Measurements from ENCODE around the gene R3HDM1. TPM values are rescaled to one million over a fixed set of nuclear protein-coding genes. Genes with fewer than 3 reads are reported as not detected.

Gene R3HDM1
- total RNA-seq, 3 donors from 2014 or later: 22.3 to 26.1 (median 25.2) TPM

- H3K4me1 ChIP-seq (ENCODE audit: low read depth): no peaks in the 10 kb centered on the region
- no peak for DNase-seq
- intact Hi-C loops (cut with DNase I, micrococcal nuclease): no loop called here
- peaks cover 13% of the 10 kb centered on the region for H3K9me3 ChIP-seq
- no peak for ATAC-seq
- no peak overlapping the region for H3K4me3 ChIP-seq
- TF ChIP-seq, protein P1, sequence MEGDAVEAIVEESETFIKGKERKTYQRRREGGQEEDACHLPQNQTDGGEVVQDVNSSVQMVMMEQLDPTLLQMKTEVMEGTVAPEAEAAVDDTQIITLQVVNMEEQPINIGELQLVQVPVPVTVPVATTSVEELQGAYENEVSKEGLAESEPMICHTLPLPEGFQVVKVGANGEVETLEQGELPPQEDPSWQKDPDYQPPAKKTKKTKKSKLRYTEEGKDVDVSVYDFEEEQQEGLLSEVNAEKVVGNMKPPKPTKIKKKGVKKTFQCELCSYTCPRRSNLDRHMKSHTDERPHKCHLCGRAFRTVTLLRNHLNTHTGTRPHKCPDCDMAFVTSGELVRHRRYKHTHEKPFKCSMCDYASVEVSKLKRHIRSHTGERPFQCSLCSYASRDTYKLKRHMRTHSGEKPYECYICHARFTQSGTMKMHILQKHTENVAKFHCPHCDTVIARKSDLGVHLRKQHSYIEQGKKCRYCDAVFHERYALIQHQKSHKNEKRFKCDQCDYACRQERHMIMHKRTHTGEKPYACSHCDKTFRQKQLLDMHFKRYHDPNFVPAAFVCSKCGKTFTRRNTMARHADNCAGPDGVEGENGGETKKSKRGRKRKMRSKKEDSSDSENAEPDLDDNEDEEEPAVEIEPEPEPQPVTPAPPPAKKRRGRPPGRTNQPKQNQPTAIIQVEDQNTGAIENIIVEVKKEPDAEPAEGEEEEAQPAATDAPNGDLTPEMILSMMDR (IDR thresholded peaks at IDR 0.05): no peak
- peaks cover 17% of the 10 kb centered on the region for H3K36me3 ChIP-seq (ENCODE audit: low read depth)
Measured at GRCh38 chr2:135755573-135755972, 224.3 kb downstream of the R3HDM1 start.

GRCh38 chr2:135756692-135757091 lies 225.4 kb downstream of the R3HDM1 start:
- DNase-seq: no peak
- H3K36me3 ChIP-seq (ENCODE audit: low read depth): peaks cover 20% of the 10 kb centered on the region

DNA sequence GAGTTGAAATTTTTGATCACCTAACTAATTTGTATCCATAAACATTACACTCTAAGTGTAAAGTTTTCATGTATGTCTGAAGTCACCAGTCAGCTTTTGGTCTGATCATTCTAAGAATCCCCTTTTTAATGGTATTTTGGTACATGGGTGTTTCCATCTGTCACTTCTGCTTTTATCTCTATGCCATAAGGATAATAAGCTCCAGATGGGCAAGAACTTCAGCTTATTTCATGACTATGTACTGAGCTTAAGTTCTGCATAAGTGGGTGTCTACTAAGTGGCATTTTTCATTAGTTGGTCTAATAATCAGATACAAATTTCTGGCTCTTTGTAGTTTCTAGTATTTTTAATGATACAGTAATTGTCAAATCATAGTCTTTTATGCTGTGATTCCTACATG lies 230.7 kb downstream of the R3HDM1 start:
- no peak for DNase-seq
- no peak for ATAC-seq
- H3K4me3 ChIP-seq: no peak overlapping the region
- TF ChIP-seq, protein P1 (IDR thresholded peaks at IDR 0.05): no peak
- intact Hi-C loops (cut with DNase I, micrococcal nuclease): no loop called here
- H3K4me1 ChIP-seq (ENCODE audit: low read depth): no peaks in the 10 kb centered on the region
- peaks cover 4% of the 10 kb centered on the region for H3K9me3 ChIP-seq
- H3K36me3 ChIP-seq (ENCODE audit: low read depth): peaks cover 17% of the 10 kb centered on the region

More at GRCh38 chr2:135756692-135757091, 225.4 kb downstream of the R3HDM1 start:
- no peak overlapping the region for H3K4me3 ChIP-seq
- TF ChIP-seq, protein P1 (IDR thresholded peaks at IDR 0.05): no peak
- intact Hi-C loops (cut with DNase I, micrococcal nuclease): no loop called here
- ATAC-seq: no peak
- peaks cover 13% of the 10 kb centered on the region for H3K9me3 ChIP-seq
- H3K4me1 ChIP-seq (ENCODE audit: low read depth): no peaks in the 10 kb centered on the region

GRCh38 chr2:135762530-135762929 lies 231.2 kb downstream of the R3HDM1 start:
- H3K4me3 ChIP-seq: no peak overlapping the region
- intact Hi-C loops (cut with DNase I, micrococcal nuclease): no loop called here
- H3K9me3 ChIP-seq: no peaks in the 10 kb centered on the region
- TF ChIP-seq, protein P1 (IDR thresholded peaks at IDR 0.05): no peak
- peaks cover 12% of the 10 kb centered on the region for H3K36me3 ChIP-seq (ENCODE audit: low read depth)
- no peak for ATAC-seq
- no peak for DNase-seq
- no peaks in the 10 kb centered on the region for H3K4me1 ChIP-seq (ENCODE audit: low read depth)

- no peak for DNase-seq
- no peak overlapping the region for H3K4me3 ChIP-seq
- TF ChIP-seq, protein P1 (IDR thresholded peaks at IDR 0.05): no peak
- H3K9me3 ChIP-seq: no peaks in the 10 kb centered on the region
- ATAC-seq: no peak
- peaks cover 9% of the 10 kb centered on the region for H3K36me3 ChIP-seq (ENCODE audit: low read depth)
- intact Hi-C loops (cut with DNase I, micrococcal nuclease): no loop called here
- H3K4me1 ChIP-seq (ENCODE audit: low read depth): no peaks in the 10 kb centered on the region
Measured at GRCh38 chr2:135768863-135769262, 237.6 kb downstream of the R3HDM1 start.

DNA sequence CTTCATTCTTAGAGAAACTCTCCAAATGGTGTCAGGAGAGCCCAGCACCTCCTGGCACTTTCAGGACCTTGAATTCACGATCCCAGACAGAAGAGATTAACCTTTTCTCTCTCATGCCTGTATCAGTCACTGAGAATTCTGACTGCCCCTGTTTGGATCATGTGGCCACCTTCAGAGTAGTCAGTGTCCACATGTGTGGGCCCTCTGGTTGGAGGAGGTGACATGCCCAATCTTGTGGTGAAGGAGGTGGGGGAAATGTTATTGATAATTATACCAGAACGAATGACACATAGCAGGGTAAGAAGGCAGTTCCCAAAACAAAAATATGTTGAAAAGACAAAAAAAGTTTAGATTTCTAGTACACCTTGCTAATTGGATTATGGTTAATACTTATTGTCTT lies 242.0 kb downstream of the R3HDM1 start:
- DNase-seq: no peak
- Histone ChIP-seq H3K36me3 (ENCODE audit: low read depth) (peaks cover 6% of the 10 kb centered on the region), H3K4me3 (no peak overlapping the region), H3K4me1 (ENCODE audit: low read depth) (no peaks in the 10 kb centered on the region), H3K9me3 (no peaks in the 10 kb centered on the region)
- intact Hi-C loops (cut with DNase I, micrococcal nuclease): no loop called here
- TF ChIP-seq, protein P1 (IDR thresholded peaks at IDR 0.05): no peak
- no peak for ATAC-seq

Measured in mucosa of descending colon (tissue), 3 donors.